GM10248 (cell line): Measurements from ENCODE around the gene TLE4.

ENCODE experiments used
- CTCF ChIA-PET: fragments of 300-600 bp; sonication (Branson Sonifier 250); formaldehyde crosslinking; extraction: SDS; loops from one replicate; lab custom pipeline; 2021; ENCODE audit warnings: antibody characterized with exemption; lab: Yijun Ruan, JAX
- POLR2A ChIA-PET: fragments of 350-650 bp; sonication (Branson Sonifier 250); formaldehyde crosslinking; extraction: SDS; loops from one replicate; lab custom pipeline; 2020; ENCODE audit warnings: antibody characterized with exemption; lab: Yijun Ruan, JAX
- DNase-seq: peaks from one replicate; pipeline ENCODE4 v3.0.0; 2012; ENCODE audit errors: extremely low spot score
- CTCF ChIP-seq: IDR thresholded peaks from 2 replicates; pipeline ENCODE4 v1.5.1; 2012; ENCODE audit warnings: mild to moderate bottlenecking, low read depth; ENCODE audit errors: extremely low read depth, missing control alignments, control extremely low read depth

Gene TLE4

GRCh38 chr9:79581794-79582193 is 10.0 kb downstream of the TLE4 start:
- CTCF ChIA-PET: interaction anchor here (2.5 kb wide), 1 partner anchor 10 kb away, joined by 6 read pairs; the partner anchor contains the start of gene TLE4
- POLR2A ChIA-PET: no interaction called here
- no peak for DNase-seq
- TF ChIP-seq CTCF: no peak

GRCh38 chr9:79583952-79584654 is 12.3 kb downstream of the TLE4 start:
- ChIA-PET CTCF (interaction anchor here (1.0 to 2.5 kb wide), 5 partner anchors 10 to 40 kb away, joined by 3 to 6 read pairs (median 3); partner anchors contain the start of gene TLE4), POLR2A (interaction anchor here (1.8 kb wide), 1 partner anchor 13 kb away, joined by 9 read pairs; the partner anchor contains the start of gene TLE4)
- TF ChIP-seq CTCF: no peak
- no peak for DNase-seq

- ChIA-PET CTCF (interaction anchor here (1.0 to 1.7 kb wide), 2 partner anchors 12 to 24 kb away, joined by 3 read pairs; no protein-coding TSS in a partner anchor), POLR2A (interaction anchor here (1.8 kb wide), 1 partner anchor 13 kb away, joined by 9 read pairs; the partner anchor contains the start of gene TLE4)
- DNase-seq: no peak
- no peak for TF ChIP-seq CTCF
Observed at GRCh38 chr9:79584655-79584982, 12.9 kb downstream of the TLE4 start.

- no peak for DNase-seq
- ChIA-PET CTCF (interaction anchor here (1.0 to 1.1 kb wide), 2 partner anchors 11 to 13 kb away, joined by 3 to 4 read pairs; no protein-coding TSS in a partner anchor), POLR2A (no interaction called here)
- TF ChIP-seq CTCF: no peak
Observed at GRCh38 chr9:79588488-79589223, 16.9 kb downstream of the TLE4 start.

GRCh38 chr9:79591458-79591857 is 19.7 kb downstream of the TLE4 start:
- TF ChIP-seq CTCF: no peak
- no peak for DNase-seq
- POLR2A ChIA-PET: no interaction called here
- CTCF ChIA-PET: no interaction called here

GRCh38 chr9:79592726-79593493 is 21.1 kb downstream of the TLE4 start:
- ChIA-PET POLR2A (no interaction called here), CTCF (no interaction called here)
- no peak for DNase-seq
- no peak for TF ChIP-seq CTCF
